ENCODE results near the gene TUBE1.
"Not testable (repeated sequence)": the region's sequence is repeated elsewhere in the genome, so short reads cannot be mapped to it uniquely, and the experiment has no call there.

The TUBE1 gene

DNA sequence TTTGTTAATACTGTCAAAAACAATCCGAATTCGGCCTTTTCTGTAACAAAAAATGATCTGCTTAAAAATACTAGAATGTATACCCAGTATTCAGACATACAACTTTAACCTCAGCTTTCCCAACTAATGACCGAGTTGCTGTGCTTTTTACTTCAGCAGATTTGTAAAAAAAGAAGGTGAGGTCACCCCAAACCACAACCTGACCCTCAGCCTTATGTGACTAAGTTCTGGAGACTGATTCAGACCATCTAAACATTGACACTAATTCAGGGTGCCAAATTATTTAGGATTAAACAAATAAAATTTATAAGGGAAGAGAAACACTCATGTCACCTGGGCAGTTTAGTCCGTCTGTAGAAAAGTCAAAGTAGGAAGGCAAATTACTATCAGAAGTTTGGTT is 25.7 kb downstream of the TUBE1 start:
- no peak for DNase-seq

DNA sequence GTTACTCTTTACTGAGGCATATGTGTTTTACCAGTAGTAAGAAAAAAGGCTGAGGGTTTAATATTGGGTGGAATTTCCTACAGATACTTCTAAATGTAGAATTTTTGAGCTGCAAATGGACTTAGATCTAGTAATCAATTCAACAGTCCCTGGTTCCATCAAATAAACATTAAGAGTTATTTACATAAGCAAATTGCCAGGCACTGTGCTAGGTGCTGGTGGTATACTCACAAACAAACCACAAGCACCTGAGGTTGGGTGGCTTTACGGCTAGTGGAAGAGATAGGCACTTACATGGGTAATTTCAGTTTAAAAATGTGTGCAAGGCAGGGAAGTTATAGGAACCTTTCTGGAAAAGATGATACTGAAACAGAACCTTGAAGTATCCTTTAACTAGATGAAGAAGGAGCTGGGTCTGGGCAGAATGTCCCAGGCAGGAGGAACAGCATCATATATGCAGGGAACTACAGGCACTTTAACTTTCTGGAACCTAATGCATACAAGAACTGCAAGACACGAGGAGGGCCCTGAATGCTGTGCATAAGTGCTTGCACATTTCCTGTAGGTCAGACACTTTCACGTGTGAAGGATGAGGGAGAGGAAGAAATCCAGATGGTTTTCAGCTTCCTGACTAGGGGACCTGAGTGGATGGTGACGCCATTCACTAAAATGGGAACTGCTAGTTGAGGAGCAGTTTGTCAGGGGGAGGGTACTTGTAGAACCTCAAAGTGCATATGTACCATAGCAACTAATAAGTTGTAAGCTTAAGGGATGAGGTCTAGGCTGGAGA is 28.8 kb downstream of the TUBE1 start:
- no peak for DNase-seq

DNA sequence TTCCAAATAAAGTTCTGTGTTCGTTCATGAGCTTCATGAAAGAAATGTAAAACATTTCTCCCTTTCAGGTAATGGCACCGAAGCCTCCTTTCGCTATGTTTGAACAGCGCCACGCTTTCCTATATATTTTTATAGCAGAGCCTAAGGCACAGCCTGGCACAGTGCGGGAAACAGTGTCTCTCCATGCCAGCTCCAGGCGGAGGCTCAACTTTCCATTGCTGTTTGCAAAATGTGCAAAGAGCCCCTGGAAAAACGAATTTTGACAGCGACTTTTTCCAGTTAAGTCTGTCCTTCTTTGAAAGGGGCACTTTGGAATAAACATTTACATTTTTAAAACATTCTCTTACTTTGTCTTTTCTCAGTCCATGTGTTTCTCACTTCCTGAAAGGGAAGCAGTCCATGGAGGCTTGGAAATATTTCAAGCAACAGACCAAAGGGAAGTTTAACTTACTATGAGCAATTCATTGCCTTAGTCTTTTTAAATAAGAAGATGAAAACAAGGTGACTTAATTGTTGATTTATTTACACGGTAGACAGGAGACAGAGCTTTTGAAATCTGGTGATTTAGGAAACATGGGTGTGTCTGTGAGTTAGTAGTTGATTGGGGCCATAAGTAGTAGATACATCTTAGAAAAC is 32.6 kb downstream of the TUBE1 start:
- DNase-seq: no peak

DNA sequence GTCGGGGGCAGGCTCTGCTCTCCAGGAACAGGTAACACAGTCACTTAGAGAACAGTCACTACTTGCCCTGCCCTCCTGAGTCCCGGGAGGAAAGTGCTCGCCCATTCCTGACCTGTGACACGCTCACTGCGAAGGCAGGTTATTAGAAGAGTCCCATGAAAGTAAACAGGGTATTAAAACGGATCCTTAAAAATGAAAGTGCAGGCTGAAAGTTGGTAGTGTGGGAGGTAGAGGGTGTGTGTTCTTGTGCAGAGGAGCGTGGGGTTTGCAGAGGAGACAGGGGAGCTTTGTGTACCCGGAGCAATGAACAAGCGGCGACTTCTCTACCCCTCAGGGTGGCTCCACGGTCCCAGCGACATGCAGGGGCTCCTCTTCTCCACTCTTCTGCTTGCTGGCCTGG is 33.3 kb downstream of the TUBE1 start, which contains the start of gene CCN6:
Gene CCN6 (plus strand): TSS at position 104 of the 400 bp plus-strand sequence. CDS start 254 bp downstream, at position 358.
- DNase-seq: no peak

DNA sequence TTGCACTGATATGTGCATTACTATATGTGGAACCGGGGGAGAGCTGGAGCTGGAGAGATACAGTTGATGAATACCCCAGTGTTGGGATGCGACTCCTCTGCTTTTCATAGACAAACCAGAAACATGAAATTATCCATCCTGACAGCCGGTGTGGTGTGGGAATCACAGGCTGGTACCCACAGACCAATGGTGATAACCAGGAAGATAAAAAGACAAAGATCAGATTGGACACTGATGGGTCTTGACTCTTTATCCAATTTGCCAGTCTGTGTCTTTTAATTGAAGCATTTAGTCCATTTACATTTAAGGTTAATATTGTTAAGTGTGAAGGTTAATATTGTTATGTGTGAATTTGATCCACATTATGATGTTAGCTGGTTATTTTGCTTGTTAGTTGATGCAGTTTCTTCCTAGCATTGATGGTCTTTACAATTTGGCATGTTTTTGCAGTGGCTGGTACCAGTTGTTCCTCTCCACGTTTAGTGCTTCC is 36.0 kb downstream of the TUBE1 start:
- DNase-seq: not testable (repeated sequence)

DNA sequence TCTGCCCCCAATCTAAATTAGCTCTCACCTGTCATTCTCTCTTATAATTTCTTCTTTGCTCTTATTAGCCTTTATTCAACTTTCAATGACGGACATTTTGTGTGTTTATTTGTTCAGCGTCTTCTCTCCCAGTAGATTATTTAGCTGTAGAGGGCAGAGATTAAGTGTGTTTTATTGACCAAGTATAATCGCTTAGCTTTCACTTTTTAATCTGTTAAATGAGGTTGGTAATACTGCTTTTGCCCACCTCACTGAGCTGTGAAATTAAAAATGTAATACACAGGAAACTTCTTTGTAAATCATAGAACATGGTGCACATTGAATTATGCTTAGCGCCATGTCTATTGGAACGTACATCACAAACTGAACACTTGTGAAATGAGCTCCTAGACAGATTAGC is 36.9 kb downstream of the TUBE1 start:
- no peak for DNase-seq

DNA sequence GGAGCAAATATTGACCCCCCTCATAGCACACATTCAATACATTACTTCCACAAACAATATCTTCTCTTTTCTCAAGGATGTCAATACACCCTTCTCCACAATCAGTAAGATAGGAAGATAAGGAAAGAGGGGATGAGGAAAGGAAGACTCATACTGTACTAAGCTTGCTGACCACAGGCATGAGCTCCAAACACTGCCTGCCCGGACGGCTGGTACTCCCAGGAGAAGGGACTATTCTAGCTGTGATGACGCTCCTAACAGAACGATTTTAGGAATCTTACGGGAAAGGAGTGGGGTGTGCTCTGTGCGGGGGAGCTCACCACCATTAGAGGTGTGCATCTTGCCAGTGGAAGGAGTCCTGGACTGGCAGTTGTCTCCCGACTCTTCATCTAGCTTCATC is 37.3 kb downstream of the TUBE1 start:
- no peak for DNase-seq

DNA sequence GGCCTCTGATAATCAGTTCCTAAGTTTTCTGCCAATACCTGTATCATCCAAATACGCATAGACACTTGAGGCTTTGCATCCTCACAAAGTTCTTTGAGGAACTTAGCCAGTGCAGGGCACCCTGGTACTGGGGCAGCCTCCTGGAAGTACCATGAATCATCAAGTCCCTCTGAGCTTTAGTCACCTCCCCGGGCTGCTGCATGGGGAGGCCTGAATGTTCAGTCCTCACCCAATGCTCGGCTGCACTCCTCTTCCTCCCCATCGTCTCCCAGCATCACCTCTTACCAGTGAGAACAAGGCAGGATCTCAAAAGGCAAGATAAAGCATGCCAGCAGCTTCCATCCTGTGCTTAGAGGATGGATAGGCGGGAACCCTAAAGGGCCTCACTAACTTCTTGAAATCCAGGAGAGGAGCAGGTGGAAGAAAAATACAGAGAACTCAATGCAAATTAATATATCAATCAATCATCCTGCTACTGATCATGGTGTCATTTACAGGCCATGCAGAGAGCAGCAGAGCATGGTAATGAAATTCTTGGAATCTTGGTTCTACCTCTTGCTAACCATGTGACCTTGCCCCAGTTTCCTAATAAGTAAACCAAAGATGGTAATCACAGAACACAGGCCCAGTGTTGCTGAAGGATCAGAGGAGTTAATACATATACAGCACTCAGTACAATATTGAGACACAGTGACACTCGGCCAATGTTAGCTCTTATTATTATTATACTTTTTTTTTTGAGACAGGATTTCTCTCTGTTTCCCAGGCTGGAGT is 38.1 kb downstream of the TUBE1 start:
- no peak for DNase-seq

DNA sequence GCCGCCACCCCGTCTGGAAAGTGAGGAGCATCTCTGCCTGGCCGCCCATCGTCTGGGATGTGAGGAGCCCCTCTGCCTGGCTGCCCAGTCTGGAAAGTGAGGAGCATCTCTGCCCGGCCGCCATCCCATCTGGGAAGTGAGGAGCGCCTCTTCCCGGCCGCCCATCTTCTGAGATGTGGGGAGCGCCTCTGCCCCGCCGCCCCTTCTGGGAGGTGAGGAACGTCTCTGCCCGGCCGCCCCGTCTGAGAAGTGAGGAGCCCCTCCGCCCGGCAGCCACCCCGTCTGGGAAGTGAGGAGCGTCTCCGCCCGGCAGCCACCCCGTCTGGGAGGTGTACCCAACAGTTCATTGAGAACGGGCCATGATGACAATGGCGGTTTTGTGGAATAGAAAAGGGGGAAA is 39.8 kb downstream of the TUBE1 start:
- not testable (repeated sequence) for DNase-seq

DNA sequence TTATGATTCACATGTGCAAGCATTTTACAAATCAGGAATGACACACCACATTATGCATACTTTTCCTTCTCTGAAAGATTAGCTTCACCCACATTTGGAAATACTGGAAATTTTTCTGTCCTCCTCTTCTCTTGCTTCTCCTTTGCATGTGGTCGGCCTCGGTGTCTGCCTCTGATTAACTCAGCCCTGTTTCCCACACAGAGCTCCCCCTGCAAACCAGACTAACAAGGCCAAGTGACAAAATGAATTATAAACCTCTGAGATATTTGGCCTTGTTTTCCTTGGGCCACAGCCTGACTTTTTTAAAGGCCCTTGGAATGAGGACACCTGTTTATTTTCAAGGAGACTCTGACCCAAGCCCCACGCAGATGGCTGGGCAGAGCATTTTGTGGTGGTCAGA is 42.4 kb downstream of the TUBE1 start:
- DNase-seq: no peak

DNA sequence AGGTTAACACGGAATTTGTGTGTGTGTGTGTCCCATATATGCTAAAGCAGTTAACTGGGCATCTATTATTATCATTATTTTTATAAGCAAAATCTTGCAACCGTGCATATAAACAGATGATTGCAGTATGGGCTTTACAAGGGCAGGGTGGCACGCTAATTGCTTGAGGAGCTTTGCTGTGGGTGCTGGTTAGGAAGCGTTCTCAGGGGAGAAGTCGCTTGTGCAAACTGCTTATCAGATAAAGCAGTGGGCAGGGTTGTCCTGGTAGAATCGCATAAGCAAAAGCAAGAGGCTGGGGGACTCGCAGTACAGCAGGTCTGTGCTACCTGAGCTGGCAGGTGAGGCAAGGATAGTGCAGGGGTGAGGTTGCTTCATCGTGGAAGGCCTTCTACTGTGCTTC is 43.1 kb downstream of the TUBE1 start:
- no peak for DNase-seq

DNA sequence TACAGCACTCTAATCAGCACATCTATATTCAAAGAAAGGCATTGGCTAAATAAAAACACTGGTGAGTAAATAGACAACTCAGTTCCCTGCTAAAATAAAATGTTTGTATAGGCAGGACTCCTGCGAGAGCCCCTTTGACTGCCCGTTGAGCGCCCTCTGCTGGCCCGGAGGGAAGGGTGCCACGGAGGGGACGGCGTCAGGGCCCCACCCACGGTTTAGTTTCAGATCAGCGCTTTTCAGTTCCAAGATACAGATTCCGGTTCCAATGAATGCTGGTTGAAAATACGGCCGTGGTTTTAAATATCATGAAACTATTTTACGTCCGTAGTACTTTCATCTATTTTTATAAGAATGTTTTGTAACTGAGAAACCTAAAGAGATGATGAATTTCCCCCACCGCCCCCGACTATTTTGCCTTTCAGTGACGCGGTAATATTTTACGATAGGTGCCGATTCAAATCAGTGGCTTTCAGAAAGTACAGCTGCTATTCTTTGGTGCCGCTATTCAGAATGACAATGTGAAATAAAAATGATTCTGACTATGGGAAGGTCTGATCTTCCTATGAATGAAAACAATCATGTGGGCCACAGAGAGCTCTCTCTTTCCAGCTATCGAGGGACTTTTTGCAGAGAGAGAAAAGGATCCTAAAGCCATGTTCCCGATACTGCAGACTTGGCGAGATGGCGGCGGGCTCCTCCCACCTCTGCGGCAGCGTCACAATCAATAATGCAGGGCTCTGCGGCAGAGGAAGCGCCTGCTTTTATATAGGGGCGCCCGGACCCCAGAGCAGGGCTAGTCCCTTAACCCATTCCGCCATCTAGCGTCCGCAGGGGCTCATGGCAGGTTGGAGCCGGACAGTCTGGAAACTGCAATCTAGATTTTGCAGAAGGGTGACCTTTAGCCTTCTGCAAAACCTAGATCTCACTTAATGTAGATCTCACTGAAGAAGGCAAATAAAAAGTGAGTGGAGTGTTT is 44.0 kb downstream of the TUBE1 start:
- DNase-seq: peak; percentile 85 to 89

DNA sequence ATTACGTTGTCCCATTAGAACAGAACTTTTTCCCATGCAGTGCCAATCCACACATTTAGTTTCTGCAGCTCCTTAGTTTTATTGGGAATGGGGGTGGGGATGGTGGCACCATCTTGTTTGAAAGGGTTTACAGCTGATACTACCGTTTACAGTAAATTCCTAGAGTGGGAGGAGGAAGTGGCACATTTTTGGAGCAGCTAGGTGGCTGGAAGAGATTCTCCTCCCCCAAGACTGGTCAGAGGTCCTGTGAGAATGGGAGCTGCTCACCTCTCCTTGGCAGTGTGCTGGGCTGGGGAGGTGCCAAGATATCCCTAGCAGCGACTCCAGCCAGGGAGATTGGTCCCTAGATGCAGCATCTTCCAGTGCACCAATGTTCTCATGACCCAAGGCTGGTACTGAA is 45.7 kb downstream of the TUBE1 start:
- DNase-seq: no peak

DNA sequence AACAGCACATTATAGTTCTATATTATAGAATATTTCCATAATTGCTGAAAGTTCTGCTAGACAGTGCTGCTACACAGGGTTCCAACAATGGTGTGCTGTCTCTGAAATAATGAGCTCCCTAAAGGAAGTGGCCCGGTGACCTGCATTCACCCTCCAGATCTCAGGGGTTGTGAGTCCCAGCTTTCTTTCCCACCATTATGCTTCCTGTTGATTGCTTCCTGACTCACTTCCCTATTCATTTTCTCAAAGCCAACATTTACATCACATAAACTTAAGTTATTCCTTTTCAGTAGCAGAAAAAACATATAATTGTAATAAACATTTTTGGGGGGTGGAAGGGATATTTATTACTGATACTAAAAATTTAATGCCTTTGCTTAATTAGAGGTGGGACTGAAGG is 46.3 kb downstream of the TUBE1 start:
- no peak for DNase-seq

DNA sequence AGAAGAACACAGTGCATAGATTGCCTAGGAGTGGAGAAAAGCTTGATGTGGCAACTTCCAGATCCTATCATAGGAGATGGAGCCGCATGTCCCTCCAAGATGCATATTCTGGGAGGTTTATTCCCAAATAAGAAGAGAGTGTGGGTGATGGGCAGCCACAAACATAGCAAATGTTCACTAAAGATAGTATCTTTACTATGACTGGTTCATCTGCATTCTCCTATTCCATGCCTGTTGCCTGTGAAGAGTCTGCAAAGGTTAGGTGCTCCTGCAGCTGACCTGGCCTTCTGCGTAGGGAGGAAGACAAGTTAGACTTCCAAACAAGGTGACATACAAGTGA is 47.9 kb downstream of the TUBE1 start:
- DNase-seq: no peak

DNA sequence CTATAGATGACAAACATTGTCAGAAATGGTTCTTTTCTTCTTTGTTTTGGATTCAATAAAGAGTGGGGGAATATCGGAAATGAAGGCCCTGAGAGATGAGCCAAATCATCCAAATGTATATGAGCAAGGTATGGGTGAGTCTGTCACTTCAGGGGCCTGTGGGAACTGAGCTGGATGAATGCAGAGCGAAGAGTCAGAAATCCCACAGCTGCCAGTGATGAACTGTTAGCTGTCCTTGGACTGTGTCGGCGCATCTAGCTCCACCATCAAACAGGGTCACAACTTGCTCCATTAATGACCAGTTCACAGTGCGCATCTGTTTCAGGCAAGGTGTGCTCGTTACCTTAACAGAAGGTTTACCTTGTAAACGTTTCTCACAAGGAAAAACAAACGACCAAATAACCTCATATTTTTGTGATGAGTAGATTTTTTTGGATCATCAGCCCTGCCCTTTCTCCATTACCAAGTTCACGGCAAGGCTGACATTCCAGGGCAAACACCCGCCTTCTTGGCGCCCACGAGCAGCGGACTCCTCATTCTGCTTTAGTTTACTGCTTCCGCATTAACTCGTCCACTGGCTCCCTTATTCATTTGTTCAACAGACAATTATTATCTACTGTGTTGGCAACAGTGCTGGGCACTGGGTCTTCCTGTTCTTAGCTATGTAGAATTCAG is 48.4 kb downstream of the TUBE1 start:
- DNase-seq: no peak

DNA sequence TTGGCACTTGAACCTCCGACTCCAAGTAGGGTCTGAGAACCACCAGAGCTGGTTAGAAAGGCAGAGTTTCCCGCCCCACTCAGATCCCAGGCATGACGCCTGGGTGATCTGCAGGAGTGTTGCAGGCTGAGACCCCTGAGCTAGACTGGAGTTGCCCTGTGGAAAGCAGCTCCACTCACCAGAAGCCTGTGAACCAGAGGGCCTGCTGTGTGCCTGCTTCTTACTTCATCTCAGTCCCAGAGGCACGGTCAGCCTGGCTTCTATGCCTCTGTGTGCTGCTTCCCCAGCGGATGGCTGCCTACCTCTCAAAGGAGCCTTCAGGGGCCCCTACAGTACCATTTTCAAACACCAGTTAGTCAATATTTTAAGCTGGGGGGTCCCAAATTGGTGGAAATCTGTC is 49.0 kb downstream of the TUBE1 start:
- no peak for DNase-seq

DNA sequence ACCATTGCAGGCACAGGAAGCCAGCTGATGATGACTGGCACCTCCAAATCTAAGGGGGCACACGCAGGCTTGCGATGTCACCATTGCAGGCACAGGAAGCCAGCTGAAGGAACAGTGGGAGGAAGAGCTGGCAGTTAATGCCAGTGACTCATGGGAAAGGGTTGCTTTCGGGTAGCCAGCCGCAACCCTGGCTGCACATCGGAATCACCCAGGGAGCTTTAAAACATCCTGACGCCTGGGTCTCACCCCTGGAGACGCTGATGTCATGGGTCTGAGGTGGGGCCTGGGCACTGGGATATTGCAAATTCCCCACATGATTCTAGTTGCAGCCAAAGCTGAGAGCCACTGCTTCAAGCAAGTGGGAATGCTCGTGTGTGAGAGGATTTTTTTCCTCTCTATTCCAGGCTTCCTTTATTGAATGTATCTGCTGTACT is 49.5 kb downstream of the TUBE1 start:
- no peak for DNase-seq

DNA sequence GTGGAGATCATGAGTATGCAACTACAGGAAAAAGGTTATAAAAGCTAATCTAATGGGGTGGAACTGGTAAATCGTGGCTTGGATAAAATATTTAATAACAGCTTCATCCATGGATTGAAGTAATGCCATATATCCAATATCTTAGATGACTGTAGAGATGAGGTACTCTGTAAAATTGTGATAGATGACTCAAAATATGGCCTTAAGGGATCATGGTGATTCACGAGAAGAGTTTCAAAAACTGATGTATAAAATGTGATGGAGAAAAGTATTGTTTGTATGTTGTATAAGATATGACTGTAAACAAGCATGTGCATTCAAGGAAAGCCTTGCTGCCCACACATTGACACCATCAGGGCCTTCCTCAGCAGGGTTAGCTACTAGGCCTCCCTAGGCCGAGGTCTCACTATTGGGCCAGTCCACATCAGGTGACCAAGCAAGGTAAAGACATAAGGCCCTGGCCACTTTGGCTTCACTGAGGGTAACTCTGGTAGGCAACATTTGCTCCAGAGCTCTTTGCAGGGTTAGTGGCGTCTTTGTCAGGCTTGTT is 51.1 kb downstream of the TUBE1 start:
- no peak for DNase-seq

DNA sequence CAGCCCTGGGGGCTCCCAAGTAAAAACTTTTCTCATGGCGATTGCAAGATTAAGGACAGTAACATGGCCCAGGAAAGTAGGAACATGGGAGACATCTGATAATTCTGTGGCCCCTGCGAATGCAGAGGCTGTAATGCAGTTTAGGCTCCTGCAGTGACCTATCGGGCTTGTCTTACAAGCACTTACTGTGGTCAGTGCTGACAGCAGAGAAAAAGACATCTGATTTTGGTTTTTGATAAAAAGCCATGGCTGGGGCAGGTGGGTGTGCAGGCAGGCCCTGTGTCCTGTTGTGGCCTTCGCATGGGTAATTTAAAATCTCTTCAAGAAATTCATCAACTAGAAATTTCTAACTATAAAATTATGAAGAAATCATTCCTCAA is 52.7 kb downstream of the TUBE1 start:
- DNase-seq: no peak

DNA sequence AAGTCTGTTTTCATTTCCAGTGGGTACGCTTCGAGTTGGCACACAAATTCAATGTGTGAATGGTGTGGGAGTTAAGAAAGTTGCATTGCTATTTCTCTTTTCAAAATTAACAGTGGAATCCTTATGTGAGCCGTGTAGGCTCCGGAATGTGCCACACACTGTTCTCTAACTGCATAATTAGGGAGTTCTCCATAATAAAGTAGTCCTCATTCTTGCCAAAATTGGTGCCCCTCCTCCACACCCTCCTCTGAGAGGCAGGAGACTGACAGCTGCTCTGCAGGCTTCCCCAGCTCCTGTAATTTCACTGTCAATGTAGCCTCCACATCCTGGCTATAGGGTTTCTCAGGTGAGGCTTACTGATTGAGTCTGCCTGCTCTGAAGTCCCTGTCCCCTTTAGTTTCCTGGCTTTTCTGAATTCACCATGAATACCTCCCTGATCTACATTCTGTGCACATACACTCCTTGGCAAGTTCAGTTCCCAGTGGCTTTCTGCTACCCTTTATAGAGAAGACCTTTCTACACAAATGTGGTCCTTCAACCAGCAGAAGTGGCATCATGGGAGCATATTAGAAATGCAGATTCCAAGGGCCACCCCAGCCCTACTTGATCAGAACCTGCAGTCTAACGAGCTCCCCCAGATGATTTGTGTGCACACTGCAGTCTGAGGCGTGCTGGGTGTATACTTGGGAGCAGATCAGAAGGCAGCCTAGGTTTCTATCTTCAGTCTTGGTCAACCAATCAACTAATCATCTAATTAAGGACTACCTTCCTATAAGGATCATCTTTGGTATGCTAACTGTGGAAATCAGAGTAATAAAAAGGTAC is 53.3 kb downstream of the TUBE1 start:
- no peak for DNase-seq
